ENCODE measurements around the gene THSD8.
A peak's percentile ranks its signal among the peaks of the same experiment; 100 is the strongest.

Gene THSD8

DNA sequence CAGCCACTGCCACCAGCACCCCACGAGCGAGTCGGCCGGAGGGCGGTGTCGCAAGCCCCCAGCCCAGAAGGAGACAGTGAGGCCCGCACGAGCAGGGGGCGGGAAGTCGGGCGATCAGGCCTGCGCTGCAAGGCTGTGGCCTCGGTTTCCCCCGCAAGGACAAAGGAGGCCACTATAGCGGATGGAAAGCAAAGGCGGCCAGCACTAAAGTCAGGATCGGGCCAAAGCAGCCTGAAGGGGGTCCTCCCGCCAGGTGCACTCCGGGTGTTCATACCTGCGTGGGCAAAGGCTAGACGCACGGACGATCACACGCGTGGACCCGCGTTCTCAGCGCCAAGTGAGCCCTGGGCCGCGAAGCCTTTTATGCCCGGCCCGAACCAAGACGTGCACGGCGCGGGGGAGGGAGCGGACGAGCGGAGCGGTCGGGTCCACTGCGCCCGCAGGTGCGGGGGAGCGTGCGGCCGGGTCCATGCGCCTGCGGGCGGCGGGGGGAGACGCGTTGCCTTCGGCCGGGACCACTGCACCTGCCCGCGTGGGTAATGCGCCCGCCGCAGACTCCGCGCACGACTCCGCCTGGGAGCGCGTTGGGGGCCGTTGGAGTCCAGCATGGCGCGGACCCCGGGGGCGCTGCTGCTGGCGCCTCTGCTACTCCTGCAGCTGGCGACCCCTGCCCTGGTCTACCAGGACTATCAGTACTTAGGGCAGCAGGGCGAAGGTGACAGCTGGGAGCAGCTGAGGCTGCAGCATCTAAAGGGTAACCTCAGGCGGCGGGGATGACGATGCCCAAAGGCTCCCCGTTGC lies at the start of gene THSD8, which contains the start of gene PRDX2:
Gene THSD8 (plus strand): TSS at position 604 of the 801 bp plus-strand sequence. CDS start 3 bp downstream, at position 607.
Gene PRDX2 (minus strand): TSS at position 335 of the 801 bp plus-strand sequence. CDS start 539 bp downstream, outside the sequence.
- peaks cover 6% of the 10 kb centered on the region for H3K27me3 ChIP-seq (ENCODE audit: insufficient read depth, low read length)
- peaks cover 5% of the 10 kb centered on the region for H3K4me1 ChIP-seq (ENCODE audit: insufficient read depth, low read length)
- no peaks in the 10 kb centered on the region for H3K9me3 ChIP-seq (ENCODE audit: insufficient read depth, low read depth, low read length)
- H3K36me3 ChIP-seq (ENCODE audit: insufficient read depth, low read depth, low read length), result peaks cover 31% of the 10 kb centered on the region
- peak within 1 kb of the TSS; percentile 78 for H3K27ac ChIP-seq (ENCODE audit: low read length)
- peak within 1 kb of the TSS; percentile 96 for H3K9ac ChIP-seq (ENCODE audit: low read depth, low read length)
- peak within 1 kb of the TSS; percentile 90 for H3K4me3 ChIP-seq (ENCODE audit: low read length)

DNA sequence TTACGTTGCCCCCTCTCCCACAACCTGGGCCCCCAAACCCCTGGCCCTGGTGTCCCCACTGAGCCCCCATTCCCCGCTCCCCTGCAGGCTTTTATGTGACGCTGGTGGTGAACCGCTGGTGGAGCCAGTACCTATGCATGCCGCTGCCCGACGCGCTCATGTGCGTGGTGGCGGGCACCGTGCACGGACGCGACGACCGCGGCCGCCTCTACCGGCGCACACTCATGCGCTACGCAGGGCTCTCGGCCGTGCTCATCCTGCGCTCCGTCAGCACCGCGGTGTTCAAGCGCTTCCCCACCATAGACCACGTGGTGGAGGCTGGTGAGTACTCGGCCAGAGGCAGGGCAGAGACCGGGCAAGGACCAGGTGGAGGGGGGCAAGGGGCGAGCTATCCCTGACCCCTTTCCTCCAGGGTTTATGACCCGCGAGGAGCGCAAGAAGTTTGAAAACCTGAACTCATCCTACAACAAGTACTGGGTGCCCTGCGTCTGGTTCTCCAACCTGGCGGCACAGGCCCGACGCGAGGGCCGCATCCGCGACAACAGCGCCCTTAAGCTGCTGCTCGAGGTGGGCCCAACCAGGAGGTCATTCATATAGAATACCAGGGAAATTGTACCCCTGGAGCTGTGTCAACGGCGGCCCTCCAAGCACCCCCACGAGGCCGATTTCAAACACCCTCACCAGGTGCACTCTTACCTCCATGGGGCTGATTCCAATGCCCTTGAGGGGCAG lies 47.2 kb upstream of the THSD8 start:
- Histone ChIP-seq H3K4me3 (ENCODE audit: low read length) (no peak overlapping the region), H3K4me1 (ENCODE audit: insufficient read depth, low read length) (no peaks in the 10 kb centered on the region), H3K27me3 (ENCODE audit: insufficient read depth, low read length) (peaks cover 43% of the 10 kb centered on the region), H3K36me3 (ENCODE audit: insufficient read depth, low read depth, low read length) (no peaks in the 10 kb centered on the region), H3K27ac (ENCODE audit: low read length) (no peak overlapping the region), H3K9me3 (ENCODE audit: insufficient read depth, low read depth, low read length) (no peaks in the 10 kb centered on the region), H3K9ac (ENCODE audit: low read depth, low read length) (no peak overlapping the region)

DNA sequence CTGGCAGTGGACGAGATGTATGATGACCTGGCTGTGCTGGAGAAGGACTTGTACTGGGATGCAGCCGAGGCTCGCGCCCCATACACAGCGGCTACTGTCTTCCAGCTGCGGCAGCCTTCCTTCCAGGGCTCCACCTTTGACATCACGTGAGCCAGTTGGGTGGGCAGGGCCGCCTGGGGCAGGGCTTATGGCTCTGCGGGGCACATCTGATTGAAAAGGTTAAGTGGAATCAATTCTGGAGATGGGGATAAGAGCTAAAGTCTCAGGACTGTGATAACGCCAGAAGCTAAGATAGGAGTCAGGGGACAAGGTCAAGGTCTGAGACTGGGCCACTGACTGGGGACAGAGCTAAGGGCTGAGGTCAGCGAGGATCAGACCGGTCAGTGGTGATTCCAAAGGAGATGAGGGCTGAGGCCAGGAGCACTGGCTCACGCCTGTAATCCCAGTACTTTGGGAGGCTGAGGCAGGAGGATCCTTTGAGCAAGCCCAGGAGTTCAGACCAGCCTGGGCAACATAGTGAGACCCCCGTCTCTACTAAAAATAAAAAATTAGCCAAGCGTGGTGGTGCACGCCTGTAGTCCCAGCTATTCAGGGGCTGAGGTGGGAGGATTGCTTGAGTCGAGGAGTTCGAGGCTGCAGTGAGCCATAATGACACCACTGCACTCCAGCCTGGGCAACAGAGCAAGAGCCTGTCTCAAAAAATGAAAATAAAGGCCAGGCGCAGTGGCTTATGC lies 45.6 kb upstream of the THSD8 start:
- no peak overlapping the region for H3K9ac ChIP-seq (ENCODE audit: low read depth, low read length)
- no peaks in the 10 kb centered on the region for H3K4me1 ChIP-seq (ENCODE audit: insufficient read depth, low read length)
- no peaks in the 10 kb centered on the region for H3K36me3 ChIP-seq (ENCODE audit: insufficient read depth, low read depth, low read length)
- no peak overlapping the region for H3K4me3 ChIP-seq (ENCODE audit: low read length)
- H3K27me3 ChIP-seq (ENCODE audit: insufficient read depth, low read length), result peaks cover 26% of the 10 kb centered on the region
- H3K27ac ChIP-seq (ENCODE audit: low read length), result no peak overlapping the region
- H3K9me3 ChIP-seq (ENCODE audit: insufficient read depth, low read depth, low read length), result no peaks in the 10 kb centered on the region

DNA sequence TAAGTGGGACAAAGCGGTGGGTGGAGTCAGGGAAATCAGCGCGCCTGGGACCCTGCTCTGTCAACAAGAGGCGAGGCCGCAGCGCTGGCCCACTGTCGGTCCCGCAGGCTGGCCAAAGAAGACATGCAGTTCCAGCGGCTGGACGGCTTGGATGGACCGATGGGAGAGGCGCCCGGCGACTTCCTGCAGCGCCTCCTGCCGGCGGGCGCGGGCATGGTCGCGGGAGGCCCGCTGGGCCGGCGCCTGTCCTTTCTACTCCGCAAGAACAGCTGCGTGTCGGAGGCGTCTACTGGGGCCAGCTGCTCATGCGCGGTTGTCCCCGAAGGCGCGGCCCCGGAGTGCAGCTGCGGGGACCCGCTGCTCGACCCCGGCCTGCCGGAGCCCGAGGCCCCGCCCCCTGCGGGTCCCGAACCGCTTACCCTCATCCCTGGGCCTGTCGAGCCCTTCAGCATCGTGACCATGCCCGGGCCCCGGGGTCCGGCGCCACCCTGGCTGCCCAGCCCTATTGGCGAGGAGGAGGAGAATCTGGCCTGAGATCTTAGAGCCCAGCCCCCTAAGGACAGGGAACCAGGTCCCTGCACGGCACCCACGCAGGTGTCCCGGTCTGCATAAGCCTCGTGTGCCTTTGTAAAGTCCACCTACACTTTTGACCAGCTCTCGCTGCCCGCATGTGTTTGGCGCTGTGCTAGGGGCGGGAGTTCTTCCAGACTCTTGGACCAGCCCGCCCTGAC lies 44.2 kb upstream of the THSD8 start:
- Histone ChIP-seq H3K4me3 (ENCODE audit: low read length) (peak overlapping the region; percentile 61), H3K4me1 (ENCODE audit: insufficient read depth, low read length) (no peaks in the 10 kb centered on the region), H3K27me3 (ENCODE audit: insufficient read depth, low read length) (peaks cover 13% of the 10 kb centered on the region; the same call in 1 of the 2 replicates), H3K27ac (ENCODE audit: low read length) (no peak overlapping the region), H3K9me3 (ENCODE audit: insufficient read depth, low read depth, low read length) (no peaks in the 10 kb centered on the region), H3K36me3 (ENCODE audit: insufficient read depth, low read depth, low read length) (peaks cover 9% of the 10 kb centered on the region; the same call in 1 of the 2 replicates), H3K9ac (ENCODE audit: low read depth, low read length) (no peak overlapping the region; the same call in 1 of the 2 replicates)

DNA sequence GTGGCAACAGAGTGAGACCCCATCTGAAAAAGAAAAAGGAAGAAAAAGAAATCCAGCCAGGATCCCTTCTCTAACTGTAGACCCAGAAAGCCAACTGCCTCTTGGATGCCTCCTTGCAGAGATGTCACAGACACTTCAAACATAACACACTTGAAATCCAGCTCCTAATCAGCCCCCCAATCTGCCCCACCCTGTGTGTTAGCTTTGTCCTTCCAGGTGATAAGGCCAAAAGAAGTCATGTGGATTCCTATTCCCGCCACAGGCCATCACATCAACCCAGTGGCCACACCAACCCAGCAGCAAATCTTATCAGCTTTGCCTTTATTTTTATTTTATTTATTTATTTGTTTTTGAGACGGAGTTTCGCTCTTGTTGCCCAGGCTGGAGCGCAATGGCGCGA lies 42.2 kb upstream of the THSD8 start:
- H3K9me3 ChIP-seq (ENCODE audit: insufficient read depth, low read depth, low read length), result no peaks in the 10 kb centered on the region
- no peaks in the 10 kb centered on the region for H3K4me1 ChIP-seq (ENCODE audit: insufficient read depth, low read length)
- peaks cover 4% of the 10 kb centered on the region; the same call in 1 of the 2 replicates for H3K27me3 ChIP-seq (ENCODE audit: insufficient read depth, low read length)
- no peak overlapping the region for H3K27ac ChIP-seq (ENCODE audit: low read length)
- H3K4me3 ChIP-seq (ENCODE audit: low read length), result no peak overlapping the region
- peaks cover 20% of the 10 kb centered on the region for H3K36me3 ChIP-seq (ENCODE audit: insufficient read depth, low read depth, low read length)
- no peak overlapping the region for H3K9ac ChIP-seq (ENCODE audit: low read depth, low read length)

DNA sequence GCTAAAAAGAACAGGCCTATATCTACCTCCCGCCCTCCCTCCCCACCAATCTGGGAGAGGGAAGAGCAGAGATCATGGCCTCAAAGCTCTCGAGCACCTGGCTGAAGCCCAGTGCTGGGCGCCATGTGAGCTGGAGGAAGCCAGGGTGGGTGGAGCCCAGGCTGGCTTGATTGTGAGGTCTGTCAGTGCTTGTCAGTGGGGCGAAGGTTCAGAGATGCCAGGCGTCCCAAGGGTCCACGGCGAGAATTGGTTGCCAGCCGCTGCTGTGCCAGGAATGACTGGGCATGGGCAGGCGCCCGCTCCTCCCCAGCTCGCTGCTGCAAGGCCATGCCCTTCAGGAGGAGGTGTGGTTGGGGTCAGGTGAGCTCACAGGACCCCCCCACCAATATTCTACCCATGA lies 38.8 kb upstream of the THSD8 start:
- Histone ChIP-seq H3K36me3 (ENCODE audit: insufficient read depth, low read depth, low read length) (peaks cover 24% of the 10 kb centered on the region), H3K4me3 (ENCODE audit: low read length) (no peak overlapping the region), H3K4me1 (ENCODE audit: insufficient read depth, low read length) (no peaks in the 10 kb centered on the region), H3K9ac (ENCODE audit: low read depth, low read length) (no peak overlapping the region), H3K9me3 (ENCODE audit: insufficient read depth, low read depth, low read length) (no peaks in the 10 kb centered on the region), H3K27me3 (ENCODE audit: insufficient read depth, low read length) (peaks cover 3% of the 10 kb centered on the region; the same call in 1 of the 2 replicates), H3K27ac (ENCODE audit: low read length) (no peak overlapping the region)

DNA sequence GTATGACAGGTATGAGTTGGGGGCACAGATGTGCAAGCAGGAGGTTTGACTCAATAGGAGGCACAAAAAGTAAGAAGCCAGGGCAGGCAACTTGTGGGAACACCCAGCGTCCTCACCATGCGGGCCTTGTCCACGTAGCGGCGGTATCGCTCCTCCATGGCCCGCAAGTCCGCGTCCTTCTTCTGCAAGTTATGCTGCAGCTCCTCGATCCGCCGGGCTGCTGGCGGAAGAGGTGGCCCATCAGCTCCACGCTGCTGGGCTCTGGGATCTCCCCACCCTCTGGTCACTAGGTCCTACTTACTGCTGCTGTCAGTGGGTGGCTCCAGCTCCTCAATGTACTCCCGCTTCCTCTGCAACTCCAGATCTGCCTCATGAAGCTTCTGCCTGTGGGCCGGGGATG lies 37.2 kb upstream of the THSD8 start:
- Histone ChIP-seq H3K27me3 (ENCODE audit: insufficient read depth, low read length) (no peaks in the 10 kb centered on the region), H3K4me1 (ENCODE audit: insufficient read depth, low read length) (no peaks in the 10 kb centered on the region), H3K9ac (ENCODE audit: low read depth, low read length) (no peak overlapping the region), H3K36me3 (ENCODE audit: insufficient read depth, low read depth, low read length) (peaks cover 24% of the 10 kb centered on the region), H3K27ac (ENCODE audit: low read length) (no peak overlapping the region), H3K4me3 (ENCODE audit: low read length) (no peak overlapping the region), H3K9me3 (ENCODE audit: insufficient read depth, low read depth, low read length) (no peaks in the 10 kb centered on the region)

DNA sequence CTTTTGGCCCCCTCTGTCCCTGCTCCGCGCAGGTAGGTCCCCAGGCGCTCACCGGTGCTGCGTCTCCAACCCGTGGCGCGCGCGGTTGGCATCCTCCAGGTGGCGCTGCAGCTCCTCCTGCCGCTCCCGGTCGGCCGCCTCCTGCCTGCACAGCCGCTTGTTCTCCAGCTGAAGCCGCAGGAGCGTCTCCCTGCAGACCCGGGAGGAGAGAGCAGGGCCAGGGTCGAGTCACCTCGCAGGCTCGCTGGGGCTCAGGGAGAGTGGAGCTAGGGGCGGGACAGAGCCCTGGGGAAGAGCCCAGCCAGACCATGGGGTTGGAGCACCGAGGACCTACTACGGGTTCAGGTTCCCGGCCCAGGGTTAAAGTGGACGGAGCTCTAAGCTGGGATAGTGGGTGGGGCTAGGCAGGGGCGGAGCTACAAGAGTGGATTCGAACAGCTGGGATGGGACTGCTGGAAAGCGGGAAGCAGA lies 35.8 kb upstream of the THSD8 start:
- Histone ChIP-seq H3K4me3 (ENCODE audit: low read length) (peak overlapping the region; percentile 66), H3K9me3 (ENCODE audit: insufficient read depth, low read depth, low read length) (no peaks in the 10 kb centered on the region), H3K27me3 (ENCODE audit: insufficient read depth, low read length) (no peaks in the 10 kb centered on the region; the same call in 1 of the 2 replicates), H3K27ac (ENCODE audit: low read length) (no peak overlapping the region), H3K36me3 (ENCODE audit: insufficient read depth, low read depth, low read length) (peaks cover 27% of the 10 kb centered on the region), H3K4me1 (ENCODE audit: insufficient read depth, low read length) (no peaks in the 10 kb centered on the region; the same call in 1 of the 2 replicates), H3K9ac (ENCODE audit: low read depth, low read length) (0 out of 2 replicates have a peak overlapping the region, but pooled peaks have one; percentile 51)

DNA sequence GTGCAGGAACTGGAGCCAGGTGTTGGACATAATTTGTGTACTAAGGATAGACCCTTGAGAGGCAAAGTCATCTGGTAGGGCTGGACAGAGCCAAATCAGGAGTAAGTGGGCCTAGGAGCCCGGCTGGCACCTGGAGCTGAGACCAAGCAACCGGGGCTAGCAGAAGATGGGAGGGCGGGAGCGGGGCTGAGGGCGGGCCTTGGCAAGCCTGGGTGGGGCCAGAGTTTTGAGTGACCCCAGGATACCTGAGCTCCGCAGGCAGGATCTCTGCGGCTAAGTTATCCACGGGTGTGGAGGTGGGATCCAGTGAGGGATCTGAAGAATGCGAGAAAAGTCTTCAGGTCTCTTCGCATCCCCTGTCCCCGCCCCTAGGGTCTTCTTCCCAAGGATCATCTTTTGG lies 34.7 kb upstream of the THSD8 start:
- H3K4me1 ChIP-seq (ENCODE audit: insufficient read depth, low read length), result no peaks in the 10 kb centered on the region; the same call in 1 of the 2 replicates
- no peak overlapping the region for H3K9ac ChIP-seq (ENCODE audit: low read depth, low read length)
- H3K27ac ChIP-seq (ENCODE audit: low read length), result no peak overlapping the region
- no peak overlapping the region for H3K4me3 ChIP-seq (ENCODE audit: low read length)
- H3K9me3 ChIP-seq (ENCODE audit: insufficient read depth, low read depth, low read length), result no peaks in the 10 kb centered on the region
- no peaks in the 10 kb centered on the region; the same call in 1 of the 2 replicates for H3K27me3 ChIP-seq (ENCODE audit: insufficient read depth, low read length)
- peaks cover 25% of the 10 kb centered on the region for H3K36me3 ChIP-seq (ENCODE audit: insufficient read depth, low read depth, low read length)

DNA sequence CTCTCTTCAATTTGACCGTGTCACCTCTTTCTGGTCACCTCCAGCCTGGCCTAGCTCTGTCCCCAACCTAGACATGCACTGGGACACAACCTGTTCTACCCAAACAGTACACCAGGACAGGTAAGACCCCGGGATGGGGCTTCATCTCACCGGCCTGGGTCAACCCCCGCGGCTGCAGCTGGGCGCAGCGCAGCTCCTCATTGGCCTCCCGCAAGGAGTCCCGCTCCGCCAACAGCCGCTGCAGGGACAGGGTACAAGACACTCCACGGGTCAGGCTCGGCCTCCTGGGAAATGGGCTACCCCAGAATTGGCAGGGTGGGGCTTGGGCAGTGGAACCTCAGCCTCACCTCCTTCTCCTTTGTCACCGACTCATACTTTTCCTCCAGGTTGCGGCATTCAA lies 34.2 kb upstream of the THSD8 start:
- H3K9me3 ChIP-seq (ENCODE audit: insufficient read depth, low read depth, low read length), result no peaks in the 10 kb centered on the region
- no peak overlapping the region for H3K27ac ChIP-seq (ENCODE audit: low read length)
- no peak overlapping the region for H3K9ac ChIP-seq (ENCODE audit: low read depth, low read length)
- no peaks in the 10 kb centered on the region; the same call in 1 of the 2 replicates for H3K27me3 ChIP-seq (ENCODE audit: insufficient read depth, low read length)
- peaks cover 21% of the 10 kb centered on the region for H3K36me3 ChIP-seq (ENCODE audit: insufficient read depth, low read depth, low read length)
- H3K4me3 ChIP-seq (ENCODE audit: low read length), result no peak overlapping the region
- H3K4me1 ChIP-seq (ENCODE audit: insufficient read depth, low read length), result no peaks in the 10 kb centered on the region; the same call in 1 of the 2 replicates
